Activated CD4-positive, alpha-beta T cell treated with anti-CD3 and anti-CD28 coated beads, Interleukin-10, Interleukin-2, amounts not matched to agents 100 ng/mL and 50 ng/mL, durations not matched to agents 16 hours and 8 hours (primary cell): ENCODE measurements around the gene ESYT2.
"Not testable (repeated sequence)": the region's sequence is repeated elsewhere in the genome, so short reads cannot be mapped to it uniquely, and the experiment has no call there.

ENCODE experiments used
- DNase-seq: peaks from one replicate; pipeline ENCODE4 v3.0.0-alpha.2; 2020

The ESYT2 gene

DNA sequence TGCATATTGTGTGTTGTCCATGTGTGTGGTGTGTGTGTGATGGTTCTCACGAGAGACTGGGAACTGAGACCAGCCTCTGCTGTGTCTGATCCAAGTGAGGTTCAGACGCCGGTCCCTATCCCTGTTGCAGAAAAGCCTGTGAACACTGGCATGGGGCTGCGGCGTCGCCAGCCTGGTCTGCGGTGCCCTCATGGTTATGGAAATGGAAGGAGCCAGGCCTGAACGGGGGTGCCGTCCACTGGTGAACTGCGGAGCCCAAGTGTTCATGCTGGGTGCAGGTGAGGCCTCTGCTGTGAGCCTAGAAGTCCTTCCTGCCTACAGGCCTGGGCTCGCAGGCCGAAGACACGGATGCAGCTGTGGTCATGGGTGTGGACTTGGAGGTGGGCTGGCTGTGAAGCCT is 106.0 kb downstream of the ESYT2 start:
- DNase-seq: no peak

DNA sequence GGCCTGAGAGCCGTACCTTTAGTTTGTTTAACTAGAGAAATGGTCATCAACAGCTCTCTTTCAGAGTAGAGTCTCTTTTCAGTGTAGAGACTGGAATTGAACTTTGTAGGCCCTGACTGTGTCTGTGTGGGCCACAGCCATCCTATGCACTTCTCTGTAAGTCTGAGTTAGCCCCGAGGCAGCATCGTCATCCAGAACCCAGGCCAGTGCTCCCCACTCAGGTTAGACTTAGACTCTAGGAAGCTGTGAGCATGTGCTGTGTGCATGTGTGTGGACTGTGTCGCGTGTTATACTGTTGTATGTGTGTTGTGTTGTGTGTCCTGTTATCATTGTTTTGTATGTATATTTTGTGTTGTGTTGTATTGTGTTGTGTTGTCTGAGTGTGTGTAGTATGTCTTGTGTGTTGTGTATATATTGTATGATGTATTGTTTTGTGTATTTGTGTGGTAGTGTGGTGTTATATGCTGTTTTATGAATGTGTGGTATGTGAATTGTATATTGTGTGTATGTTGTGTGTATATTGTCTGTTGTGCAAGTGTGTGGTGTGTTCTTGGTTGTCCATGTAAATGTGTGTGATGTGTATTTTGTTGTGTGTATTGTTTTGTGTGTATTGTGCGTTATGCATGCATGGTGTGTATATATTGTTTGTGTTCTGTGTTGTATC is 106.6 kb downstream of the ESYT2 start:
- DNase-seq: no peak

DNA sequence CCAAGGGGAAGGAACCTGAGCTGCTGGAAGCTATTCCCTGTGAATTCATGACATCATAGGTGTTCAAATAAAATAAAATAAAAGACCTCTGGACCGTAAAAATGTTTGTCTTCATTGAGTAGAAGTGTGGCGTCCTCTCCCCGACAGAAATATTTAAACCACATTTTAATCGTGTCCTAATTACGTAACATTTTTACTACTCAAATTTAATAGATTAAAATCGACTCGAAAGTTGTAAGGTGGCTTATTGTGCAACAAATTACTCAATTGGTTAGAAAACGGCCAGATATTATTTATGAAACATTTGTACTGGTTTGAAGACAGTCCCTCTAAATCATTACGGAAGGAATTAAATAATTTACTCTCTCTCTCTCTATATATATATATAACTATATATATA is 109.2 kb downstream of the ESYT2 start:
- no peak for DNase-seq

DNA sequence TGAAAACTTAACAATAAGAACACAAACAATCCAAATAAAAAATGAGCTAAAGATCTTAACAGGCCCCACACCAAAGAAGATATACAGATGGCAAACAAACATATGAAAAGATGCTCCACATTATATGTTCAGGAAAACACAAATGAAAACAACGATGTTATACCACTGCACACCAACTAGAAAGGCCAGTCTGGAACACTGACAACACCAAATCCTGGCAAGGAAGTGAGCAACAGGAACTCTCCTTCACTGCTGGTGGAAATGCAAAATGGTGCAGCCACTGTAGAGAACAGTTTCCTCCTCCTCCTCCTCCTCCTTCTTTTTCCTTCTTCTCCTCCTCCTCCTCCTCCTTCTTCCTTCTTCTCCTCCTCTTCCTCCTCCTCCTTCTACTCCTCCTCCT is 112.5 kb downstream of the ESYT2 start:
- DNase-seq: no peak

GRCh38 chr7:158710651-158711102 is 118.6 kb downstream of the ESYT2 start:
- no peak for DNase-seq

DNA sequence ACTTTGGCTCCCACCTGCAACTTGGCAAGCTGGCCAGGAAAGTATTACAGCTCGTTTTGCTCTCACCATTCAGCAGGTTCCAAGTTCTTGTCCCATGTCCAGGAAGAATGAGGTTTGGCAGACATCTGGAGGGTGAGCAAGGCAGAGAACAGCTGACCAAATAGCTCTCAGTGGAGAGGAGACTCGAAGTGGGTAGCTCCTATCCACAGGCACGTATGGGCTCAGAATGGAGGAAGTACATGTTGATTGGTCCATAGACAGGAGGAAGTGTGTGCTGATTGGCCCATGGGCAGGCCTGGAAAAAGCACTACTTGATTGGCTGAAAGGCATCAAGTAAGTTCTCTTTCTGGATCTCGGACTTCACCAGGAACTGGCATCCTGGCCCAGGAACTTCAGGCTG is 121.7 kb downstream of the ESYT2 start:
- no peak for DNase-seq

DNA sequence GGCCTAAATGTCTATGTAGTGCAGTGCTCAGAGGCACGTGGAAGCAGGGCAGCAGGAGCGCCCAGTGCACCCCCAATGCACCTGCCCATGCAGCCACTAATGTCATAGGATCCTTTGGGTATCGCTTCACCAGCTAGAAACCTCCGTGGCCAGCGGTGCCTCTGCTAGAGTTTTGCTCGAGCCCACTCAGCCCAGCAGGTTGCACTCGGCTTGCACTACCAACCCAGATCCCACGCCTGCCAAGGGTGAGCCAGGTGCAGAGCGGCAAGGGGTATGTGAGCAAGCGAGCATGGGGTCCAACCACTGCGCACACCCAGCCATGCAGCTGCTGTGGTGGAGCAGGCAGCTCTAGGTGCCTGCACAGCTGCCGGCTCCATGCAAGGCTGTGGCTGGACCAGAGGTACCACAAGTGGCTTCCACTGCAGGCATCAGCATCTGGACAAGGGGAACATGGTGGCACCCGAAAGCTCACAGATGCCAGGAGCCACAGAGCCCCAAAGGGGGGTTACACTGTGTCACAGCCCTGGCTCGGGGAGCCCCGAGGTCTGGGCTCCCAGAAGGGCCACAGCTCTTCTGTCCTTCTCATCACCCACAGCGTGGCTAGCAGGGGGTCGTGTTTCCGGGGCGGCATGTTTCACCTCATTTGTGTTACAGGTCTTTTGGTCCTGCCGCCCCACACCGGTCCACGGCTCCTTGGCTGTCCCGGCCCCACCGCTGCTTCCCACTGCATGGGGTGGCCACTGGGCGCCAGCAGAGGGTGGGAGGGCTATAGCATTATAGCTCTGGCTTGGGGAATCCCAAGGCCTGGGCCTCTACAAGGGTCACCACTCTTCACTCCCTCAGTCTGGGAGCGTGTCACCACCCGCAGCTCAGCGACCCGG is 122.4 kb downstream of the ESYT2 start:
- DNase-seq: no peak

DNA sequence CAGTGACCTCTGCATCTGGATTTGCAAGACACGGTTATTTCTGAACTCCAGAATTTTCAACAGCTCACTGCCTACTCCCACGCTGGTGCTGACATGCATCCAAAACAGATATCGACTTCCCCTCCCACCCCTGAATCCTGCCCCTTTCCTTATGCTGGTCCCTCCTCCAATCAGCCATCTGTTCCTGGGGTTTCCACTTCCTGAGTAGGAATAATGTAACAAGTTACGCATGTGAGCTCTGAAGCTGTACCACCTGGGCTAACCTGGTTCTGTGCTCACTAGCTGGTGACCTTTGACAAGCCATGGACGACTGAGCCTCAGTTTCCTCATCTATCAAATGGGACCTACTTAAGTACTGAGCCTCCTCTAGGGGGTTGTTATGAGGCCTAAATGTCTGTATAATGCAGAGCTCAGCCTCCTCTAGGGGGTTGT is 123.0 kb downstream of the ESYT2 start:
- DNase-seq: no peak

GRCh38 chr7:158705234-158705850 is 124.0 kb downstream of the ESYT2 start:
- DNase-seq: no peak

GRCh38 chr7:158704524-158705233 is 124.6 kb downstream of the ESYT2 start, which contains the start of gene NCAPG2:
Gene NCAPG2 (minus strand): TSS chr7:158704804. CDS start chr7:158701899, 2,905 bp downstream.
- peak; percentile 99 for DNase-seq

- DNase-seq: not testable (repeated sequence)
These were observed 125.4 kb downstream of the ESYT2 start for GRCh38 chr7:158703679-158704523.

DNA sequence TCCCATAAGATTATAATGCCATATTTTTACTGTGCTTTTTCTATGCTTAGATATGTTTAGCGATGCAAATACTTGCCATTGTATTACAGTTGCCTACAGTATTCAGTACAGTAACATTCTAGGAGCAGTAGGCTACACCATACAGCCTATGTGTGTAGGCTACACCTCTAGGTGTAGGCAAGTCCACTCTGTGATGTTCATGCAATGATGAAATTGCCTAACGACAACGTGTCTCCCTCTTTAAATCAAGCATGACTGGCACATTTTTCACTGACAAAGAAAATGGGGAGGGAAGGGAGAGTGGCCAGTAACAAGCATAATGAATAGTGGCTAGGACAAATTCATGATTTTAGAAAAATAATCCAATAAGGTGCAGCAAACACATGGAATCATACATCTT is 126.4 kb downstream of the ESYT2 start:
- DNase-seq: no peak

DNA sequence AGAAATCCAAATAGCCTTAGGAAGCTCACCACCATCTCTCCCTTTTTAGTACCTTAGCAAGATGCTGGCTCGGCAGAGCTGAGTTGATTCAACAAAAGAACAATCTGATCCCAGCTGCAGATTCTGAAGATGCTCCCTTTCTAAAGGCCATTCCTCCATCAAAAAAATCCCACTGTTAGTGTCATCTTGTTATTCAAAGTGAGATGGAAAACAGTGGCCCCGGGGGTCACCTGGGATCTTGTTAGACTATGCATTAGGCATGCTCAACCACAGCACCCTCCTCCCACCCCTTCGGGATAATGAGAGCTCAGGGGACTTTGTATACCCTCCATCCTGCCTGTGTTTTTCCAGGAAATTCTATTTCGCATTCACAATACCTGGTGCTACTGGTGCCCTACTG is 127.1 kb downstream of the ESYT2 start:
- DNase-seq: no peak

DNA sequence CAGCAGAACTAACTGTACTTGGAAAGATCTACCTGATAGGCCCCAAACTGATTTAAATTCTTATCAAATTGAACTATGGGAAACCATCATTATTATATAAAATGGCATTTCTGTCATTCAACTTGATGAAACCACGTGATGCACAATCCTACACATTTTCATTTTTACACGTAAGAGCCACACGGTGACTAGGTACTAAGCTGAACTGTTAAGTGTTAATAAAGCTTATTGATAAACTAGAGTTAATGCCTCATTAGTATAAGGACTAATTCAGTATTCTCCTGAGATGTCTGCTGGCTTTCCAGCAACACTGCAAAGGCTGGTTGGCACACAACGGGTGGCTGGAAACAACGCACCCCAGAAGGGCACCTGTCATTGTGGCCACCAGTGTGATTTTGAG is 129.3 kb downstream of the ESYT2 start:
- no peak for DNase-seq

GRCh38 chr7:158699341-158699740 is 130.0 kb downstream of the ESYT2 start:
- DNase-seq: no peak

DNA sequence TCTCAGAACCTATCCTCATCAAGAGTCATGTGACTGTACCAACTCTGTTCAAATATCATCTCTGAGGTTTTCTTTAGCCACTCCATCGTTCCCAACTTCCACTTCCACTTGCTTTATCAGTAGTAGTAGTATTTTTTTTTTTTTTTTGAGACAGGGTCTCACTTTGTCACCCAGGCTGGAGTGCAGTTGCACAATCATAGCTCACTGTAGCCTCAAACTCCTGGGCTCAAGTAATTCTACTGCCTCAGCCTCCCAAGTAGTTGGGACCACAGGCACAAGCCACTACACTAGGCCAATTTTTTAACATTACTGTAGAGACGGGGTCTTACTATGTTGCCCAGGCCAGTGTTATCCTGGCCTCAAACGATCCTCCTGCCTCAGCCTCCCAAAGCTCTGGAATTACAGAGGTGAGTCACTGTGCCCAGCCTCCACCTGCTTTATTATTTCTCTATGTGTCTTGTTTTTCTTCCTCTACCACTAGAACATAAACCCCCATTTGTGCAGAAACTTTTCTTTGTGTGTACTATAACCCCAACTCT is 130.6 kb downstream of the ESYT2 start:
- DNase-seq: no peak

DNA sequence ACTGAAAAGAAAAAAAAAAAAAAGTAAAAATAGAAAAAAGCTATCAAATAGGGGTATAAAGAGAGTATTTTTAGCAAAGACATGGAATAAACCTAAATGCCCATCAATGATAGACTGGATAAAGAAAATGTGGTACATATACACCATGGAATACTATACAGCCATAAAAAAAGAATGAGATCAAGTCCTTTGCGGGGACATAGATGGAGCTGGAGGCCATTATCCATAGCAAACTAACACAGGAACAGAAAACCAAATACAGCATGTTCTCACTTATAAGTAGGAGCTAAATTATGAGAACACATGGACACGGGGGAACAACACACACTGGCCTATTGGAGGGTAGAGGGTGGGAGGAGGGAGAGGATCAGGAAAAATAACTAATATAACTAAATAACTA is 131.7 kb downstream of the ESYT2 start:
- not testable (repeated sequence) for DNase-seq

DNA sequence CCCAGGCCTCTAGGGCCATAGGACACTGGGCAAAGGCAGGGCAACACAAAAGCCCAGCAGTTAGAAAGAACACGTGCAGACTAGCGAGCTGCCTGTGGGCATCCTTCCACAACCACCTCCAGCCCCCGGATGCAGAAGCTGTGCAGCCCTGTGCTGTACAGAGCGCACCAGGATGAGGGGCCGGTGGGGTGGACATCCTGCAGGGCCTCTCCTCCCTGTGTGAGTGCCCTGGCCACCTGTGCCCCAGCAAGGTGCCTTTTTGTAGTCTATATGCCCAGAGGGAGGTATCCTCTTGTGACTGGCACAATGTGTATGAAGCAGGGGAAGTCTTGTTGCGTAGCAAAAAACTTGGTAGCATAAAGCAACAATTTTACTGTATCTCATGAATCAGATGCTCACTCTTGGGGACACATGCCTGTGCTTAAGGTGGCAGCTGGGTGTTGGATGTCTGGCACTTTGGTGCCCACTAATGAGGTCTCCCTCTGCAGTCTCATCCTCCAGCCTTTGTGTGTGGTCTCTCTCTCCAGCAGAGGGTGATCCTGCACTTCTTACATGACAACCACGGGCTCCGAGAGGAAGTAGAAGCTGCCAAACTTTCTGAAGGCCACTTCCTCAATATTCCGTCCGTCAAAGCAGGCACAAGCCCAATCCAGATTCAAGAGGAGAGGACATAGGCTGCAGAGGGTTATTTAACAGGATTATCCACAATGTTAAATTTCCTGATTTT is 133.4 kb downstream of the ESYT2 start:
- peak; percentile 40 for DNase-seq

DNA sequence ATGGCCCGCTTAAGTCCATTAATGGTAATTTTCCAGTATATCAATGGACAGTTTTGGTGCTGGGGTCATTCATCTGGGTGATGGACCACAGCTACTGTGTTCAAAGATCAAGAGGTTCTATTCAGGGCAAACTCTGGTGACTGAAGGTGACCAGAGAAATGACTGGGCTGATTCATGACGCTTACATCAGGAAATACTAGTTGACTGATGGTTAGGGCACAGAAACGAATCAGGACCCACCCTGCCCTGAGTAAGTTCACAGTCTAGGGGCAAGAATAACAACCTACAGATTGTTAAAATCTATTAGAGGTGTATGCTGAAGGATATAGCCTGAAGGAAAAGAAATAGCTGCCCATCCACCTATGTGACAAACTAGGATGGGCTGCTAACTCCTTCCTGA is 134.3 kb downstream of the ESYT2 start:
- no peak for DNase-seq

GRCh38 chr7:158694650-158695049 is 134.7 kb downstream of the ESYT2 start:
- no peak for DNase-seq

DNA sequence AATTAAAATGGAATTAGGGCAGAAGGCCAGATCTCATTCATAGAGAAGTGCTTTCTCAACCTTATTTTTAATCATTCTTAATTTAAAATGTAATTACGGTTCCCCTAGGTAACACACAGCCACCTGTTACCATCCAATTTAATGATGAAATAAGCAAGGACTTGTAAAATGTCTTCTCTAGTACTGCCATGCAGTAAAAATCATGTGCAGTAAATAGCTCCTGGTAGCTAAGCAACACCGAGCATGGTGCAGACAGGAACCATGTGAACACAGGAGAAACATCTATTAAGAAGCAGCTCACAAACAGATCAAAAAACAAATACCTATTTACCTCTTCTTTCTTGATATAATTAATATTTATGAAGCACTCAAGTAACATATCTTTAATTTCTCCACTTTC is 139.8 kb downstream of the ESYT2 start:
- DNase-seq: no peak
